A673 (cell line): Measurements from ENCODE around the gene DYRK3. TPM values are rescaled to one million over a fixed set of nuclear protein-coding genes. Genes with fewer than 3 reads are reported as not detected.

ENCODE experiments used
- BruUV-seq: library from RNA; stranded (reverse); fragments of 400-500 nt; replicated peaks from 2 replicates; lab custom pipeline; 2021; lab: Mats Ljungman, UMichigan
- CTCF ChIA-PET: fragments of 300-600 bp; sonication (Branson Sonifier 250); formaldehyde crosslinking; loops from one replicate; lab custom pipeline; 2022; ENCODE audit warnings: antibody characterized with exemption; lab: Charles Lee
- POLR2A ChIA-PET: fragments of 300-600 bp; sonication (Branson Sonifier 250); formaldehyde crosslinking; loops from one replicate; lab custom pipeline; 2022; ENCODE audit warnings: antibody characterized with exemption; ENCODE audit not compliant: low non-redundant PET; lab: Charles Lee
- DNase-seq: peaks from one replicate; pipeline ENCODE4 v3.0.0-alpha.2; 2015; ENCODE audit warnings: low spot score
- H3K27ac ChIP-seq: fragments of 200-600 bp; sonication (generic); 2 replicates; pipeline ENCODE4 v1.5.1; 2016; ENCODE audit warnings: mixed run types, low read depth, mild to moderate bottlenecking, mixed read lengths, antibody characterized with exemption, low read length; ENCODE audit not compliant: poor library complexity, severe bottlenecking
- H3K27me3 ChIP-seq: fragments of 200-600 bp; sonication (generic); replicated peaks from 2 replicates; pipeline ENCODE4 v1.6.1; 2017; ENCODE audit warnings: mixed run types, low read depth, mild to moderate bottlenecking, mixed read lengths, antibody characterized with exemption, low read length; ENCODE audit not compliant: insufficient read depth, poor library complexity
- H3K36me3 ChIP-seq: fragments of 200-600 bp; sonication (generic); 2 replicates; pipeline ENCODE4 v1.6.1; 2016; ENCODE audit warnings: mixed run types, mild to moderate bottlenecking, mixed read lengths, antibody characterized with exemption, low read length; ENCODE audit not compliant: insufficient read depth, poor library complexity, severe bottlenecking
- H3K4me1 ChIP-seq: fragments of 200-600 bp; sonication (generic); 2 replicates; pipeline ENCODE4 v1.6.1; 2017; ENCODE audit warnings: mixed run types, mild to moderate bottlenecking, mixed read lengths, antibody characterized with exemption, low read length; ENCODE audit not compliant: insufficient read depth, poor library complexity, severe bottlenecking
- H3K4me3 ChIP-seq: fragments of 200-600 bp; sonication (generic); 2 replicates; pipeline ENCODE4 v1.5.1; 2016; ENCODE audit warnings: low read depth, mixed run types, mild to moderate bottlenecking, mixed read lengths, low read length; ENCODE audit not compliant: poor library complexity, severe bottlenecking
- H3K9me3 ChIP-seq: fragments of 200-600 bp; sonication (generic); 2 replicates; pipeline ENCODE4 v1.6.1; 2016; ENCODE audit warnings: mixed run types, low read depth, mild to moderate bottlenecking, mixed read lengths, antibody characterized with exemption, low read length; ENCODE audit not compliant: poor library complexity, severe bottlenecking
- EZH2 ChIP-seq: fragments of 200-600 bp; sonication (generic); IDR thresholded peaks from 2 replicates; pipeline ENCODE4 v1.6.1; 2017; ENCODE audit warnings: borderline replicate concordance, low read depth, mild to moderate bottlenecking, mixed read lengths, antibody characterized with exemption, low read length; ENCODE audit not compliant: poor library complexity, severe bottlenecking
- intact Hi-C: fragments of 100-400 bp; cut with micrococcal nuclease; formaldehyde crosslinking; loops from one replicate; pipeline ENCODE4 v1.10.0; 2022; ENCODE audit not compliant: unreplicated experiment
- total RNA-seq: library from RNA; stranded (reverse); gene quantifications from 2 replicates; pipeline ENCODE4 v1.2.3, GENCODE V29; 2021
- TF ChIP-seq, protein P1 (sequence below): fragments of 300-800, 200-600 bp; sonication (generic); conservative IDR thresholded peaks from 2 replicates; pipeline ENCODE4 v1.5.1; 2017; ENCODE audit warnings: low read depth, mild to moderate bottlenecking, antibody characterized with exemption, low read length, moderate library complexity, mixed read lengths

DYRK3 gene
- total RNA-seq, 1 experiment from 2014 or later, result 24.0 TPM

DNA sequence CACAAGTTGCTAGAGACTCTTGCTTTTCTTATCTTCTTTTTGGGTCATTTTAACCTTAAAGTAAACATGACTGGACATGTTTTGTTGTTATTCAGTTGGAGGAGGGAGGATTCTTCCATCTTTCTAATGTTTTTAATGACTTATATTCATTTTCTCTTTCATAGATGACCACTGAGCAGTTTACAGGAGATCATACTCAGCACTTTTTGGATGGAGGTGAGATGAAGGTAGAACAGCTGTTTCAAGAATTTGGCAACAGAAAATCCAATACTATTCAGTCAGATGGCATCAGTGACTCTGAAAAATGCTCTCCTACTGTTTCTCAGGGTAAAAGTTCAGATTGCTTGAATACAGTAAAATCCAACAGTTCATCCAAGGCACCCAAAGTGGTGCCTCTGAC lies 11.9 kb downstream of the DYRK3 start:
- POLR2A ChIA-PET, result no interaction called here
- H3K9me3 ChIP-seq, result no peaks in the 10 kb centered on the region
- H3K27me3 ChIP-seq, result no peaks in the 10 kb centered on the region
- BruUV-seq, result no TSS peak
- H3K36me3 ChIP-seq, result peaks cover 27% of the 10 kb centered on the region
- TF ChIP-seq, protein P1, sequence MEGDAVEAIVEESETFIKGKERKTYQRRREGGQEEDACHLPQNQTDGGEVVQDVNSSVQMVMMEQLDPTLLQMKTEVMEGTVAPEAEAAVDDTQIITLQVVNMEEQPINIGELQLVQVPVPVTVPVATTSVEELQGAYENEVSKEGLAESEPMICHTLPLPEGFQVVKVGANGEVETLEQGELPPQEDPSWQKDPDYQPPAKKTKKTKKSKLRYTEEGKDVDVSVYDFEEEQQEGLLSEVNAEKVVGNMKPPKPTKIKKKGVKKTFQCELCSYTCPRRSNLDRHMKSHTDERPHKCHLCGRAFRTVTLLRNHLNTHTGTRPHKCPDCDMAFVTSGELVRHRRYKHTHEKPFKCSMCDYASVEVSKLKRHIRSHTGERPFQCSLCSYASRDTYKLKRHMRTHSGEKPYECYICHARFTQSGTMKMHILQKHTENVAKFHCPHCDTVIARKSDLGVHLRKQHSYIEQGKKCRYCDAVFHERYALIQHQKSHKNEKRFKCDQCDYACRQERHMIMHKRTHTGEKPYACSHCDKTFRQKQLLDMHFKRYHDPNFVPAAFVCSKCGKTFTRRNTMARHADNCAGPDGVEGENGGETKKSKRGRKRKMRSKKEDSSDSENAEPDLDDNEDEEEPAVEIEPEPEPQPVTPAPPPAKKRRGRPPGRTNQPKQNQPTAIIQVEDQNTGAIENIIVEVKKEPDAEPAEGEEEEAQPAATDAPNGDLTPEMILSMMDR, result no peak
- no peaks in the 10 kb centered on the region for H3K4me1 ChIP-seq
- no peak overlapping the region for H3K4me3 ChIP-seq
- DNase-seq, result no peak
- CTCF ChIA-PET, result no interaction called here
- intact Hi-C loops, result no loop called here
- no peak overlapping the region for H3K27ac ChIP-seq

DNA sequence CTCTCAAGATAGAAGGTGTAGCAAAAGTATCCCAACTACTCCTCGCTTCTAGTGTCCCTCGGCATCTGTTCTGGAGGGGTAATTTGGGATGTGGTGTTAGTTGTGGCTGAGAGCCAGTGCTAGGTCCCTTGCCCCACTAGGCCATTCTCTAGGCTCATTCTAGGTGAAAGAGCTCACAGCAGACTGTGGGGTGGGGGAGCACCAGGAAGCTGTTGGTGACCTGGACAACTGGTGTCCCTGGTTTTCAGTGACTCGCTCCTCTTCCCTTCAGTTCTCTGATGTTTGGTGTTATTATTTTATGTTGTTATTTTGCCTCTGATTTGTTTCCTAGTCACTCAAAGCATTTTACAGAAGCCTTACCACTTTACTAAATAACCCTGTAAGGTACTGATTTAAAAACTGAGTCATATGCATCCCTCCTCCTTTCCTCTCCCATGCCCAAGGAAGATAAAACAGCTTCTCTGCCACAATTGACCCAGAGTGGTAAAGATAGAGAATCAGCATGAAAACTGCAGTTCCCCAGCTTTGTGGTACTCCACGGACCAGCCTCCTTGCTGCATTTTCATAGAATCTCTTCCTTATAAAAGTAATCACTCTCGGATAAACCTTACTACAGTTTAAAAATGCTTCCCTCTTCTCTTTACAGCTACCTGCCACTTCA lies 14.1 kb downstream of the DYRK3 start:
- intact Hi-C loops, result no loop called here
- no peak overlapping the region for H3K27ac ChIP-seq
- POLR2A ChIA-PET, result no interaction called here
- H3K9me3 ChIP-seq, result no peaks in the 10 kb centered on the region
- no peaks in the 10 kb centered on the region for H3K27me3 ChIP-seq
- H3K4me3 ChIP-seq, result no peak overlapping the region
- BruUV-seq, result no TSS peak
- H3K36me3 ChIP-seq, result peaks cover 27% of the 10 kb centered on the region
- no peak for DNase-seq
- CTCF ChIA-PET, result interaction anchor here (1.0 kb wide), 1 partner anchor 11 kb away, joined by 4 read pairs; no protein-coding TSS in a partner anchor
- TF ChIP-seq, protein P1, result no peak
- no peaks in the 10 kb centered on the region for H3K4me1 ChIP-seq

DNA sequence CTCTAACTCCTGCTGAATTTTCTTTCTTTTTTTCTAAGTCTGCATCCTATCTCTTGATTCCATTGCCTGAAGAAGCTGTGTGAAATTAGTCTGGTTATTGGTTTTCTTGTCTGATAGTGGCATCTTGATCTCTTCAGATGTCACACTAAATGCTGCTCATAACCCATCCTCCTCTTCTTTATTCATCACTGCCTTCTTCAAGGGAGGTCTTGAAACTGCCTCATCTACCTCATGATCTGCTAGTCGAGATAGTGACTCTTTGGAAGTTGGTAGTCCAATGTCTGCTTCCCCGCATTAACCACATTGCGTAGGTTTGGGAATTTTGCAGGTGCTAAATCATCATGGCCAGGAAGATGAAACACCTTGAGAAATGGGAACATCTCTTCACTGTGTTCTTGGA lies 15.7 kb downstream of the DYRK3 start:
- Histone ChIP-seq H3K36me3 (peaks cover 27% of the 10 kb centered on the region), H3K4me3 (no peak overlapping the region), H3K9me3 (no peaks in the 10 kb centered on the region), H3K4me1 (no peaks in the 10 kb centered on the region), H3K27me3 (no peaks in the 10 kb centered on the region), H3K27ac (no peak overlapping the region)
- POLR2A ChIA-PET, result no interaction called here
- DNase-seq, result no peak
- TF ChIP-seq, protein P1, result no peak
- no peak for TF ChIP-seq EZH2
- CTCF ChIA-PET, result interaction anchor here (0.6 kb wide), 1 partner anchor 38 kb away, joined by 3 read pairs; no protein-coding TSS in a partner anchor
- no TSS peak for BruUV-seq
- intact Hi-C loops, result no loop called here
